ENCODE data around the gene CDC42EP4.

DNA sequence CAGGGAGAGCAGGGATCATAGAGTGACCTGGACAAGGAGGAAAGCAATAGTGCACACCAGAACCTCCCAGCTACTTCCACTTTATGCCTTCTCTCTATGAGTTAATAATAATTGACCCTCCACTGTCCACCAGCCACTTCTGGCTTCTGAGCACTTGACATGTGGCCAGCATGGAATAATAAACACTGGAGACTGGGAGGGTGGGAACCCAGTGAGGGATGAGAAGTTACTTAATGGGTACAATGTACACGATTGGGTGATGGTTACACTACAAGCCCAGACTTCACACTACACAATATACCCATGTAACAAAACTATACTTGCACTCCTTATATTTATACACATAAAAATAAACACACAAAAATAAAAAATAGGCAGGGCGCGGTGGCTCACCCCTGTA, 11.4 kb downstream of the CDC42EP4 start:
- no peak for TF ChIP-seq POLR2A (IDR thresholded peaks at IDR 0.05)
- TF ChIP-seq, protein P1, sequence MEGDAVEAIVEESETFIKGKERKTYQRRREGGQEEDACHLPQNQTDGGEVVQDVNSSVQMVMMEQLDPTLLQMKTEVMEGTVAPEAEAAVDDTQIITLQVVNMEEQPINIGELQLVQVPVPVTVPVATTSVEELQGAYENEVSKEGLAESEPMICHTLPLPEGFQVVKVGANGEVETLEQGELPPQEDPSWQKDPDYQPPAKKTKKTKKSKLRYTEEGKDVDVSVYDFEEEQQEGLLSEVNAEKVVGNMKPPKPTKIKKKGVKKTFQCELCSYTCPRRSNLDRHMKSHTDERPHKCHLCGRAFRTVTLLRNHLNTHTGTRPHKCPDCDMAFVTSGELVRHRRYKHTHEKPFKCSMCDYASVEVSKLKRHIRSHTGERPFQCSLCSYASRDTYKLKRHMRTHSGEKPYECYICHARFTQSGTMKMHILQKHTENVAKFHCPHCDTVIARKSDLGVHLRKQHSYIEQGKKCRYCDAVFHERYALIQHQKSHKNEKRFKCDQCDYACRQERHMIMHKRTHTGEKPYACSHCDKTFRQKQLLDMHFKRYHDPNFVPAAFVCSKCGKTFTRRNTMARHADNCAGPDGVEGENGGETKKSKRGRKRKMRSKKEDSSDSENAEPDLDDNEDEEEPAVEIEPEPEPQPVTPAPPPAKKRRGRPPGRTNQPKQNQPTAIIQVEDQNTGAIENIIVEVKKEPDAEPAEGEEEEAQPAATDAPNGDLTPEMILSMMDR (IDR thresholded peaks at IDR 0.05): no peak

All from upper lobe of left lung (tissue), 4 donors.